IMR-90 (cell line): ENCODE measurements around the gene TRPM3. TPM values are rescaled to one million over a fixed set of nuclear protein-coding genes. Genes with fewer than 3 reads are reported as not detected.

ENCODE experiments used
- ATAC-seq: fragments of 200-7000 bp; cut with Tn5 transposase; 2 replicates; pipeline ENCODE4 v1.9.1; 2020; ENCODE audit warnings: low read depth, mild to moderate bottlenecking, moderate library complexity
- BruUV-seq: library from RNA; stranded (reverse); fragments of 400-500 nt; replicated peaks from 2 replicates; lab custom pipeline; 2021; lab: Mats Ljungman, UMichigan
- CTCF ChIA-PET: fragments of 300-600 bp; formaldehyde crosslinking; extraction: SDS; loops from one replicate; lab custom pipeline; 2021; ENCODE audit warnings: antibody characterized with exemption; lab: Yijun Ruan, JAX
- POLR2A ChIA-PET: fragments of 300-600 bp; sonication (Branson Sonifier 250); formaldehyde crosslinking; loops from one replicate; lab custom pipeline; 2022; ENCODE audit warnings: antibody characterized with exemption; ENCODE audit not compliant: unreplicated experiment; lab: Charles Lee
- DNase-seq: peaks from one replicate; pipeline ENCODE4 v3.0.0; 2013
- H2AFZ ChIP-seq: replicated peaks from 2 replicates; pipeline ENCODE3; 2013; ENCODE audit warnings: low read length, mild to moderate bottlenecking; ENCODE audit not compliant: poor library complexity
- H2AK5ac ChIP-seq: 2 replicates; pipeline ENCODE4 v1.6.1; 2013; ENCODE audit warnings: low read depth, low read length, inconsistent platforms
- H2AK9ac ChIP-seq: replicated peaks from 2 replicates; pipeline ENCODE3; 2013; ENCODE audit warnings: mild to moderate bottlenecking, low read depth, low read length, moderate library complexity; ENCODE audit not compliant: poor library complexity
- H2BK120ac ChIP-seq: 2 replicates; pipeline ENCODE4 v1.6.1; 2013; ENCODE audit warnings: low read depth, low read length, inconsistent platforms
- H2BK15ac ChIP-seq: 3 replicates; pipeline ENCODE4 v1.6.1; 2013; ENCODE audit warnings: low read depth, low read length, inconsistent platforms
- H2BK20ac ChIP-seq: 2 replicates; pipeline ENCODE4 v1.6.1; 2013; ENCODE audit warnings: low read depth, mild to moderate bottlenecking, inconsistent platforms, low read length, moderate library complexity
- H2BK5ac ChIP-seq: 2 replicates; pipeline ENCODE4 v1.6.1; 2013; ENCODE audit warnings: mild to moderate bottlenecking, low read depth, low read length, inconsistent platforms; ENCODE audit not compliant: poor library complexity, severe bottlenecking
- H3K14ac ChIP-seq: replicated peaks from 2 replicates; pipeline ENCODE4 v1.6.1; 2013; ENCODE audit warnings: low read depth, low read length, inconsistent platforms
- H3K18ac ChIP-seq: 2 replicates; pipeline ENCODE4 v1.6.1; 2013; ENCODE audit warnings: low read depth, low read length, control low read depth
- H3K23ac ChIP-seq: 2 replicates; pipeline ENCODE4 v1.6.1; 2013; ENCODE audit warnings: low read depth, low read length, inconsistent platforms
- H3K27ac ChIP-seq: 2 replicates; pipeline ENCODE4 v1.5.1; 2013; ENCODE audit warnings: mild to moderate bottlenecking, control low read depth, low read length; ENCODE audit not compliant: insufficient read depth
- H3K27me3 ChIP-seq: 2 replicates; pipeline ENCODE4 v1.6.1; 2013; ENCODE audit warnings: low read length; ENCODE audit not compliant: control insufficient read depth, insufficient read depth
- H3K36me3 ChIP-seq: 2 replicates; pipeline ENCODE4 v1.6.1; 2013; ENCODE audit warnings: low read length, mixed read lengths; ENCODE audit not compliant: control insufficient read depth, insufficient read depth
- H3K4ac ChIP-seq: 2 replicates; pipeline ENCODE4 v1.6.1; 2013; ENCODE audit warnings: low read depth, low read length, inconsistent platforms
- H3K4me1 ChIP-seq: 2 replicates; pipeline ENCODE4 v1.6.1; 2013; ENCODE audit warnings: low read length, mixed read lengths; ENCODE audit not compliant: control insufficient read depth, insufficient read depth
- H3K4me2 ChIP-seq: 2 replicates; pipeline ENCODE4 v1.6.1; 2013; ENCODE audit warnings: low read depth, mild to moderate bottlenecking, control low read depth, low read length, moderate library complexity
- H3K4me3 ChIP-seq: 2 replicates; pipeline ENCODE4 v1.5.1; 2013; ENCODE audit warnings: low read depth, mild to moderate bottlenecking, control low read depth, low read length, moderate library complexity; ENCODE audit not compliant: insufficient read depth
- H3K56ac ChIP-seq: 2 replicates; pipeline ENCODE4 v1.6.1; 2013; ENCODE audit warnings: low read length, inconsistent platforms; ENCODE audit not compliant: insufficient read depth; ENCODE audit errors: extremely low read depth
- H3K79me1 ChIP-seq, 2 experiments: 2 replicates each; pipeline ENCODE4 v1.6.1; 2013; ENCODE audit warnings: low read length in 2 of 2, inconsistent platforms in 1 of 2, low read depth in 1 of 2
- H3K9ac ChIP-seq: 2 replicates; pipeline ENCODE4 v1.6.1; 2013; ENCODE audit warnings: low read depth, low read length, control low read depth
- H3K9me1 ChIP-seq: 2 replicates; pipeline ENCODE4 v1.6.1; 2013; ENCODE audit warnings: low read length, inconsistent platforms; ENCODE audit not compliant: insufficient read depth
- H3K9me3 ChIP-seq: 2 replicates; pipeline ENCODE4 v1.6.1; 2013; ENCODE audit warnings: low read length; ENCODE audit not compliant: control insufficient read depth, insufficient read depth
- H4K20me1 ChIP-seq: 2 replicates; pipeline ENCODE4 v1.6.1; 2013; ENCODE audit warnings: low read length, inconsistent platforms; ENCODE audit not compliant: insufficient read depth
- H4K5ac ChIP-seq: 2 replicates; pipeline ENCODE4 v1.6.1; 2013; ENCODE audit warnings: mild to moderate bottlenecking, low read depth, low read length, control low read depth
- H4K8ac ChIP-seq, 2 experiments: 2 replicates each; pipeline ENCODE4 v1.6.1; 2013; ENCODE audit warnings: low read depth in 2 of 2, low read length in 2 of 2, control low read depth in 1 of 2, inconsistent platforms in 1 of 2
- H4K91ac ChIP-seq: 2 replicates; pipeline ENCODE4 v1.6.1; 2013; ENCODE audit warnings: low read depth, low read length, inconsistent platforms; ENCODE audit not compliant: insufficient read depth
- BHLHE40 ChIP-seq: fragments of 150-350 bp; IDR thresholded peaks from 2 replicates; pipeline ENCODE4 v1.6.1; 2016; ENCODE audit warnings: mild to moderate bottlenecking, low read depth, low read length
- CEBPB ChIP-seq: IDR thresholded peaks from 2 replicates; pipeline ENCODE4 v1.6.1; 2012; ENCODE audit warnings: low read depth, low read length, improper control_type of control experiment
- CHD1 ChIP-seq: IDR thresholded peaks from 2 replicates; pipeline ENCODE4 v1.6.1; 2012; ENCODE audit warnings: low read depth, low read length, improper control_type of control experiment
- FOS ChIP-seq: fragments of 150-350 bp; IDR thresholded peaks from 2 replicates; pipeline ENCODE4 v1.6.1; 2016; ENCODE audit warnings: low read depth, low read length
- MAFK ChIP-seq: IDR thresholded peaks from 2 replicates; pipeline ENCODE4 v1.6.1; 2012; ENCODE audit warnings: low read depth, low read length, improper control_type of control experiment
- POLR2A ChIP-seq: IDR thresholded peaks from 2 replicates; pipeline ENCODE4 v1.6.1; 2012; ENCODE audit warnings: mild to moderate bottlenecking, low read depth, low read length
- RAD21 ChIP-seq: IDR thresholded peaks from 2 replicates; pipeline ENCODE4 v1.6.1; 2012; ENCODE audit warnings: low read length, improper control_type of control experiment
- RCOR1 ChIP-seq: IDR thresholded peaks from 2 replicates; pipeline ENCODE4 v1.6.1; 2012; ENCODE audit warnings: mild to moderate bottlenecking, low read length, improper control_type of control experiment; ENCODE audit not compliant: insufficient replicate concordance
- RFX5 ChIP-seq: IDR thresholded peaks from 2 replicates; pipeline ENCODE4 v1.8.0; 2012; ENCODE audit warnings: low read depth, mild to moderate bottlenecking, low read length, moderate library complexity
- WGBS, 2 experiments: methylation state at CpG; one replicate each; pipeline versions ENCODE4 v1.1.5 to v1.1.7; 2013; ENCODE audit warnings: missing lambda C conversion rate in 2 of 2; ENCODE audit not compliant: insufficient read length in 1 of 2; ENCODE audit errors: extremely low coverage in 2 of 2; 5-methylcytosine and 5-hydroxymethylcytosine counted together
- dilution Hi-C: fragments of 300-500 bp; cut with HindIII; formaldehyde crosslinking; loops from one replicate; pipeline ENCODE4 v1.14.3; 2018; ENCODE audit warnings: low sequenced_read_pairs; ENCODE audit not compliant: unreplicated experiment
- in situ Hi-C: fragments of 300-500 bp; cut with MboI; formaldehyde crosslinking; loops from 3 replicates; pipeline ENCODE4 v1.14.3; 2019; ENCODE audit warnings: low sequenced_read_pairs, inconsistent platforms, mixed read lengths
- intact Hi-C: fragments of 100-400 bp; cut with micrococcal nuclease; formaldehyde crosslinking; loops from 2 replicates; pipeline ENCODE4 v1.10.0; 2022
- polyA plus RNA-seq, 3 experiments: library from polyadenylated mRNA; depleted of rRNA; stranded (reverse); fragments of >200 nt; gene quantifications; 2 replicates each; pipeline ENCODE4 v1.2.3, GENCODE V29; 2012; ENCODE audit warnings: low replicate concordance in 1 of 3
- total RNA-seq: library from RNA; depleted of rRNA; stranded (reverse); fragments of >200 nt; gene quantifications from 2 replicates; pipeline ENCODE4 v1.2.3, GENCODE V29; 2012
- TF ChIP-seq, protein P1 (sequence below): conservative IDR thresholded peaks from 2 replicates; pipeline ENCODE4 v1.5.1; 2012; ENCODE audit warnings: mild to moderate bottlenecking, low read depth, low read length, improper control_type of control experiment
- TF ChIP-seq, protein P2 (sequence below): fragments of 150-350 bp; IDR thresholded peaks from 2 replicates; pipeline ENCODE4 v1.6.1; 2017; ENCODE audit warnings: mild to moderate bottlenecking, antibody characterized with exemption, low read length, low read depth

TRPM3 gene
- total and polyA plus RNA-seq, 2 of the 4 experiments (the other 2 are of a cell fraction), result not detected

DNA sequence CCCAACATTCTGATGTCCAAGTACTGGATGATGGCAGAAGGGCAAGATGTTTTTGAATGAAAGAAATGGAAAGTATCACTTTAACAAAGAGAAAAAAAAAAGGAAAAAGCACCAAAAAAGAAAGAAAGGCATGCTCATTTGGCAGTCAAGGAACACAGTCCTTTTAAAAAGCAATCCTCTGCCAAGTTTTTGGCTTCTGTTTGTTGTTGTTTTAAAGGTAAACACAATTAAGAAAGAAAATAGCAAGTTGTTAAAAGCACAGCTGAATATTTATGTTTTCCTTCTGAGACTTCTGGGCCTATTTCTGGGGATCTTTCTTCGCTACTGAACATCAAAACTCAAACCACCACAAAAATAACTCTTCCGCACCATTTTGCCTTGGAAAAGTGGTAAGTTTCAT lies 162.1 kb downstream of the TRPM3 start:
- ChIA-PET POLR2A (no interaction called here), CTCF (interaction anchor here (0.7 kb wide), 1 partner anchor 30 kb away, joined by 4 read pairs; no protein-coding TSS in a partner anchor)
- dilution Hi-C loops (no loop called here), in situ Hi-C loops (no loop called here), intact Hi-C loops (loop anchor here (10.0 kb wide), 1 partner anchor 805 kb away; the partner anchor contains the start of gene CEMIP2)
- Histone ChIP-seq H3K9me1 (no peaks in the 10 kb centered on the region; the same call in 1 of the 2 replicates), H2AFZ (no peak overlapping the region), H3K14ac (no peak overlapping the region), H3K4me1 (peaks cover 6% of the 10 kb centered on the region), H3K4ac (no peak overlapping the region), H2BK15ac (no peak overlapping the region), H4K91ac (no peak overlapping the region), H3K36me3 (no peaks in the 10 kb centered on the region), H3K27me3 (peaks cover 5% of the 10 kb centered on the region), H3K27ac (no peak overlapping the region), H2BK5ac (no peak overlapping the region), H3K56ac (no peak overlapping the region), H2AK9ac (no peak overlapping the region), H3K4me3 (no peak overlapping the region), H3K9me3 (no peaks in the 10 kb centered on the region), H4K5ac (no peak overlapping the region), H3K23ac (no peak overlapping the region), H2AK5ac (no peak overlapping the region), H3K9ac (no peak overlapping the region), H3K79me1 (no peaks in the 10 kb centered on the region), H4K8ac (no peak overlapping the region), H4K20me1 (no peaks in the 10 kb centered on the region), H3K18ac (no peak overlapping the region), H2BK120ac (no peak overlapping the region), H3K4me2 (no peak overlapping the region), H2BK20ac (no peak overlapping the region)
- WGBS, 2 experiments, result no CpG with 5 or more reads among the region's 2 CpGs
- no TSS peak for BruUV-seq
- TF ChIP-seq BHLHE40 (no peak), RFX5 (no peak), CEBPB (no peak), POLR2A (no peak), MAFK (no peak), RCOR1 (no peak), RAD21 (no peak), CHD1 (no peak), FOS (no peak)
- TF ChIP-seq, protein P1, sequence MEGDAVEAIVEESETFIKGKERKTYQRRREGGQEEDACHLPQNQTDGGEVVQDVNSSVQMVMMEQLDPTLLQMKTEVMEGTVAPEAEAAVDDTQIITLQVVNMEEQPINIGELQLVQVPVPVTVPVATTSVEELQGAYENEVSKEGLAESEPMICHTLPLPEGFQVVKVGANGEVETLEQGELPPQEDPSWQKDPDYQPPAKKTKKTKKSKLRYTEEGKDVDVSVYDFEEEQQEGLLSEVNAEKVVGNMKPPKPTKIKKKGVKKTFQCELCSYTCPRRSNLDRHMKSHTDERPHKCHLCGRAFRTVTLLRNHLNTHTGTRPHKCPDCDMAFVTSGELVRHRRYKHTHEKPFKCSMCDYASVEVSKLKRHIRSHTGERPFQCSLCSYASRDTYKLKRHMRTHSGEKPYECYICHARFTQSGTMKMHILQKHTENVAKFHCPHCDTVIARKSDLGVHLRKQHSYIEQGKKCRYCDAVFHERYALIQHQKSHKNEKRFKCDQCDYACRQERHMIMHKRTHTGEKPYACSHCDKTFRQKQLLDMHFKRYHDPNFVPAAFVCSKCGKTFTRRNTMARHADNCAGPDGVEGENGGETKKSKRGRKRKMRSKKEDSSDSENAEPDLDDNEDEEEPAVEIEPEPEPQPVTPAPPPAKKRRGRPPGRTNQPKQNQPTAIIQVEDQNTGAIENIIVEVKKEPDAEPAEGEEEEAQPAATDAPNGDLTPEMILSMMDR, result no peak
- TF ChIP-seq, protein P2, sequence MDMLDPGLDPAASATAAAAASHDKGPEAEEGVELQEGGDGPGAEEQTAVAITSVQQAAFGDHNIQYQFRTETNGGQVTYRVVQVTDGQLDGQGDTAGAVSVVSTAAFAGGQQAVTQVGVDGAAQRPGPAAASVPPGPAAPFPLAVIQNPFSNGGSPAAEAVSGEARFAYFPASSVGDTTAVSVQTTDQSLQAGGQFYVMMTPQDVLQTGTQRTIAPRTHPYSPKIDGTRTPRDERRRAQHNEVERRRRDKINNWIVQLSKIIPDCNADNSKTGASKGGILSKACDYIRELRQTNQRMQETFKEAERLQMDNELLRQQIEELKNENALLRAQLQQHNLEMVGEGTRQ, result no peak
- DNase-seq (no peak), ATAC-seq (no peak)
